EL (cell line): ENCODE results near the gene PPP3R1.

Experiments
- DNase-seq: peaks from one replicate; pipeline ENCODE4 v3.0.0-alpha.2; 2016

The PPP3R1 gene

DNA sequence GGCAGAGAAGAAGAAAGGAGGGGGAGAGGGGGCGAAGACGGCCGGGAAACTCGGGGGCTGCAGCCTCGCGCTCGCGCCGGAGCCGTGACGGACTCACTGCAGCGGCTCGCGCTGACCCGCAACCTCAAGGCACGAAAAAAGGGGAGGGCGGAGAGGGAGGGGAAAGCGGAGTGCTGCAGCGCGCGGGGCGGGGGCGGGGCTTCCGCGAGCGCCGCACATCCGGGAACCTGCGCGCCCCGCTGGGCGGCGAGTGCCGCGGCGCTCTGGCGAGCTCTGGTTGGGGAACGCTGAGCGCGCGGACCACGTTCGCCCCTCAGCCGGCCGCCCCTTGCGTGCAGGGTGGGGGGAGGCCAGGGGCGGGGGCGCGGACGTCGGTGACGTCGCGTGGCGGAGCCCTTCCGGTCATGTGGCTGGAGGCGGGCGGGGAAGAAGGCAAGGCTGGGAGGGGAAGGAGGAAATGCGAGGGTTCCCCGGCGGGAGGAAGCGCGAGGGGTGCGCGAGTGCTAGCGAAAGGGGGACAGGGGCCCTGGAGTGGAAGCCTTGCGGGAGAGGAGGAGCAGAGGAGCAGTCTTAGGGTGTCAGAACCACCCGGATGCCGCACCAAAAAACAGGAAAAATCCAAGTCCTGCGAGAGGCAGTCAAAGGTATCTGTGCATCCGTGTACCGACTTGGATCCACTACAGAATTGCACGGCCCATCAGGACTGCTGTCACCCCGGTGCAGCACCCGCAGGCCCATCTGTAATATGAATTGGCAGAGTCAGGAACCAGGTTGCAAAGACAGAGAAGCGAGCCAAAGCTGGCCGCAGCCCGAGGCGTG lies at the start of gene PPP3R1:
Gene PPP3R1 (minus strand): TSS at position 133 of the 819 bp plus-strand sequence. CDS start 405 bp downstream, outside the sequence.
- peak; percentile 96 for DNase-seq

- DNase-seq, result no peak
These were observed 43.2 kb upstream of the PPP3R1 start for GRCh38 chr2:68295516-68295915.

GRCh38 chr2:68294913-68295312 lies 42.6 kb upstream of the PPP3R1 start:
- no peak for DNase-seq

DNA sequence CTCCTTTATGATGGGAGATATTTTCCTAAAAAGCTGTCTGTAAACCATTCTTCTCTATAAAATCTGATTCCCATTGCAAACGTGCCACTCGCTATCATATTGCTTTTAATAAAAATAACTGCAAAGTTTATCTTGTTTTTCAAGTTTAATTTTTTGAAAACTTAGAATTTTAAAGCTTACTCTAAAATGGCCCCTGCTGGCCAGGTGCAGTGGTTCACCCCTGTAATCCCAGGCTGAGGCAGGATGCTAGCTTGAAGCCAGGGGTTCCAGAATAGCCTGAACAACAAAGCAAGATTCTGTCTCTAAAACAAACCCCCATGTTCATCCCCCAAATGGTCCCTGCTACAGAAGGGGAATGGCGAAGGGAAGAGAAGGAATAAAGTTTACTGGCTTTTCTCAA lies 41.9 kb upstream of the PPP3R1 start:
- DNase-seq, result no peak

DNA sequence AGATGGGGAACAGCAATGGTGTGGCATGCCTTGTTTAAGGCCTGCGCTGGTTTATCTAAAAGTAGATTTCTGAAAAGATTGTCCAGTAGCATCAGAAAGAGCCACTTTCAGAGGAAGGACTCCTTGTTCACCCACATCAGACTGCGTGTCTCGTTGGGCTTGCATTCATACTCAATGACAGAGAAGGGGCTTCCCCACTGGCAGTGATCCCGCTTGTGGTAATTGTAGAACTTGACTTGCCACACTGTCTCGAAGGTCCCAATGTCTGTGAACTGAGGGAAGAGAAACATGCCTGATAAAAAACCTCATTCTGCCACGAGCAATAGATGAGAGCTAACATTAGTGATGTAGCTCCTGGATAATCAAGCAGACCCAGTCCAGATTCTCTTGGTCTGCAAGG lies 41.4 kb upstream of the PPP3R1 start:
- DNase-seq, result no peak

DNA sequence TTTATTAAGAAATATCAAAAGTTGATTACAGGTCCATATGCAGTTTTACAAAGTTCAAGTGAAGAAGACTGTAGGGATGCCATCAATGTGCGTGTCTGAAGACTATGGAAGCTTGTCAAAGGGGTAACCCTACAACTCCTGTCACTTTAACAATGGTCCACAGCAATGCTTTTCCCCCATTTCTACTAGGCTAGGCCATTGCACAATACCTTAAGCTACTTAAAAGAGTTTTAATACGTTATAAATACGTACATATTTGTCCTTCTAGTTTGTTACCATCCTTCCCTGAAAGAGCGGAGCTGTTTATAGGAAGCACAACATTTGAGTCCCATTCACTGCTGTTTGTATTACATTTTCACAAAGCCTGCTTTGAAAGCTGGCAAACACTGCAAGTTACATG lies 40.7 kb upstream of the PPP3R1 start:
- DNase-seq, result no peak

DNA sequence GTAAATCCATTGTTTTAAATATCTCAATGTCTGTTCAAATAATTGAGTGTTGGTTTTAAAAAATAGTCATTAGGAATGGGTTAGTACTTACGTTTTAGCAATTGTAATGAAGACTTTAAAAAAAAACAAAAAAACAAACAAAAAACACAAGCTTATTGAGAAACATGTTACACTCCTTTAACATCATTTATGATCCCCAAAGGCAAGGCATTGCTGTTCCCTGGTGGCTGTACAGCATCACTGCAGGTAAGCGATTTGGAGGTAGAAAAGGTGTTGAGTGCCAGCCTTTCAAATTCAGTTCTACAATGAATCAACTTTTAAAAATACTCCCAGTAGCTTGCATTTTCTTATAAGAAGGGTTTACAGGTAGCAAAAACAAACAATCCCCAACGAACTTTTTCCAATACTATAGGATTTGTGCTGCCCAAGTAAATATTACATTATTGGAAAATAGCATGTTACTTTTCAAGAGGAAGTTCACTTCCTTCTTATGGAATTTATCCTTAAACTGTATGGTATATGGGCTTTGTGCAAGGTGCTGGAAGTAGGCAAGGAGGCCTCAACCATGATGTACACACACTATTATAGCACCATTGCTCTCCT lies 39.9 kb upstream of the PPP3R1 start:
- no peak for DNase-seq

DNA sequence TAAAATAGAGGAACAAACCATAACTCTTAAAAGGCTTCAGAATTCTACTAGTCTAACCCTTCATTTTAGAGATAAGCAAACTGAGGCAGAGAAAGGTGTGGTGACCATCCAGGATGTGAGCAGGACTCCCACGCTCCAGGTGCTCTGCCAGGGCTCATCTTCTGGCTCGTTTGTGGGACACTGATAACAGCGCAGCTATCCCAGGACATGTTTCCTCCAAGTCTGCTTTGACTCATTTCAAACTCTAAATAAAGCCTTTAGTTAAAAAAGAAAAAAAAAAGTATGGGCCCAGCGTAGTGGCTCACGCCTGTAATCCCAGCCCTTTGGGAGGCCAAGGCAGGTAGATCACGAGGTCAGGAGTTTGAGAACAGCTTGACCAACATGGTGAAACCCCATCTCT lies 39.0 kb upstream of the PPP3R1 start:
- no peak for DNase-seq

GRCh38 chr2:68290901-68291300 lies 38.6 kb upstream of the PPP3R1 start:
- no peak for DNase-seq

GRCh38 chr2:68287580-68288441 lies 35.5 kb upstream of the PPP3R1 start:
- DNase-seq, result no peak

GRCh38 chr2:68284896-68285295 lies 32.6 kb upstream of the PPP3R1 start:
- DNase-seq, result peak; percentile 66

GRCh38 chr2:68283419-68283812 lies 31.1 kb upstream of the PPP3R1 start:
- no peak for DNase-seq

DNA sequence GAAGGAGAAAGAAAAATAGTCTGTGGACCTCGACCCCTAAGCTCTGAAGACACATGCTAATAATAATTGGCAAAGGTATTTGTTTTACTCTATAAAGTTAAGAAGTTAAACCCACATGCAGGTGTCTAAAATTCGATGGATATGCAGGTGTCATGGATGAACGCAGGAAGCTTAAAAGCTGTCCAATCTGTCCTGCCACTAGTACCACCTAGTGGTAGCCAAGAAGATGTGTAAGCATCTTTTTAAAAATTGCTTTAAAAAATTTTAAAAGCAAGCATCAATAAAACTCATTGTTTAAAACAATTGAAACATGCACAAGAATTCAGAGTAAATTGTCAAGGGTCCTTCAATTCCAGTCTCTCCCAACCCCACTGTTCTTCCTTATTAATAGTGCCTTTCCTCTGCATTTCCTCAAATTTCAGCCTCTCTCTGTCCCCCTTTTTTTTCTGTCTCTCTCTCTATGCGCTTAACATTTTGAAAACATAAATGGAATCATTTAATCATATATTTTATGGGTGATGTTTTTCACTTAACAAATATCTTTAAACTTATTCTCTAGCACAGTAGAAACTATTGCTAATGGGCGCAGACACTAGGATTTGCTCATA lies 30.6 kb upstream of the PPP3R1 start:
- DNase-seq, result peak; percentile 33

GRCh38 chr2:68280796-68281195 lies 28.5 kb upstream of the PPP3R1 start:
- no peak for DNase-seq

DNA sequence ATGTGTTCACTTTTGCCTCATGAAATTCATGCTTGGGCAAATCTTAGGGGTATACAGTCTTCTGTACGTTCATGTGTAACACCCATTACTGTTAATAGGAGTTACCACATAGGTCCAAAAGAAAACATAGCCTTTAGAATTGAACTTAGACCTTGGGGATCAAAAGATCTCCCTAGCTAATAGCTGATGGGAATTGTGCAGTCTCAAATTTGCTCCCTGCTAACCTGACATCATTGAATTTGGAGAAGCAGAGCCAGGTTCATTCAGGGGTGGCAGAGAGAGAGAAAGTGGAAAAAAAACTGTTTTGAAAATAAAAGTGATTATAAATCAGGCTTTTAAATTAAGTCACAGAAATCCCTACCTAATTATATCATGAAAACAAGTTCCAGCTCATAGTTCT lies 28.0 kb upstream of the PPP3R1 start:
- DNase-seq, result no peak

GRCh38 chr2:68279691-68280090 lies 27.4 kb upstream of the PPP3R1 start:
- no peak for DNase-seq

DNA sequence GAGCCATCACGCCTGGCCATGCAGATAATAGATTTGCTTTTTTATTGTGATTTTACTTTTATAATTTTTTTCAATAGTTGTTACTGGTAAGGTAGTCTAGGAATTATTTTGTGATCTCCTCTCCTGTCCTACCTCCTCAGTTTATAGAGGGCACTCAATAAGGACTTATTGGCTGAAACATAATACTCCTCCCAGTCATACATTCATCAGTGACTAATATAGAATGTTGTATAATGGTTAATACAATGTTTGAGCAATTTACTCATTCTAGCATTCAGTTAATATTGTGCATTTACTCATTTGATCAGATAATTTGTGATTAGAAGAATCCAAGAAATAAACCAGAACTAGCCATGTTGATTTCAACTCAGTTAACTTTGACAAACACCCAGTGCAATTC lies 25.8 kb upstream of the PPP3R1 start:
- DNase-seq, result no peak

GRCh38 chr2:68274022-68274421 lies 21.7 kb upstream of the PPP3R1 start:
- DNase-seq, result no peak

- DNase-seq, result no peak
These were observed 20.1 kb upstream of the PPP3R1 start for GRCh38 chr2:68272246-68272994.

DNA sequence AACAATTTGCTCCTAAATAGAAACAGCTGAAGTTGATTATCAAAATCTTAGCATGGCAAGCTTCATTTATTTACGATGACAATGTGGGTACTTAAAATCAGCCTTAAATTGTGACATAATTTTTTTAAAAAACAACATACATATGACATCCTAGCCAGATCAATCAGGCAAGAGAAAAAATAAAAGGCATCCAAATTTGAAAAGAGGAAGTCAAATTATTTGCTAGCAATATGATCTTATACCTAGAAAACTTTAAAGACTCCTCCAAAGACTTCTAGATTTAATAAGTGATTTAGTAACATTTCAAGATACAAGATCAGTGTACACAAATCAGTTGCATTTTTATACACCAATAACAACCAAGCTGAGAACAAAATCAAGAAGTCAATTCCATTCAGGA lies 14.3 kb upstream of the PPP3R1 start:
- DNase-seq, result no peak

GRCh38 chr2:68263632-68264031 lies 11.3 kb upstream of the PPP3R1 start:
- no peak for DNase-seq

DNA sequence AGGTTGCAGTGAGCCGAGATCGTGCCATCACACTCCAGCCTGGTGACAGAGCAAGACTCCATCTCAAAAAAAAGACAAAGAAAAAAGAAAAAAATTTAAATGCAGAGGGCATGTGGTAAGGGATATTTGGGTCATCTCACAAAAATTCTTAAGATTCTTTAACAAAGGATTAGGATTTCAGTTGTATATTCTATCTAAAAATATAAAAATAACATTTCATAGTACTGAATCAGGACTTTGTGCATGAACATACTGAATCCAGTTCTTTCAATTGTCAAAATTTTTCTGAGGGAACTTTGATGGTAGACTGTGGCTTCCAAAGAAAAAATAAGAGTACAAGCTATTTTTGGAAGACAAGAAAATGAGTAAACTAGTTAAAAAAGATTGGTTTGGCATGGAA lies 6.5 kb upstream of the PPP3R1 start:
- peak; percentile 26 for DNase-seq

DNA sequence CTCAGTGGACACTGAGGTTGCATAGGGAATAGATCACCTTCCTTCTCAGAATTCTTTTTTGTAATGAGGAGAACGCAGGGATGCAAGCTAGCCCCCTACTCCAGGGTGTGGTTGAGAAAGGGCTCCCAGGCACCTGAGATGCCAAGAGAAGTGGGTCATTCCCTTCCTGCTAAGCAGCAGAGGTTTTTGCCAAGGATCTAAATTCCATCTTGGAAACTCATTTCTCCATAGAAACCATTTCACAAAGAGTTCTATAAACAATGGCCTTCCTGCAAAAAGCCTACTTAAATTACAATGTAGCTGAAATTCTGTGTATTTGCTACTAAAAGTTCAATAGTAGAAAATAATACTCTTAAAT lies 3.7 kb upstream of the PPP3R1 start:
- DNase-seq, result peak; percentile 52
